Suprapubic skin (tissue), 4 donors: Measurements from ENCODE around the gene RNF222. TPM values are rescaled to one million over a fixed set of nuclear protein-coding genes. Genes with fewer than 3 reads are reported as not detected.
"Not testable (repeated sequence)": the region's sequence is repeated elsewhere in the genome, so short reads cannot be mapped to it uniquely, and the experiment has no call there.

Experiments used
- DNase-seq, 2 donors: peaks; one replicate each; pipeline ENCODE4 v3.0.0-alpha.2; 2019; ENCODE audit warnings: low spot score in 2 of 2
- H3K27ac ChIP-seq: fragments of 200-600 bp; sonication (generic); one replicate; pipeline ENCODE4 v1.5.1; 2019
- H3K27me3 ChIP-seq: fragments of 200-600 bp; sonication (generic); one replicate; pipeline ENCODE4 v1.5.1; 2019
- H3K36me3 ChIP-seq: fragments of 200-600 bp; sonication (generic); one replicate; pipeline ENCODE4 v1.5.1; 2019
- H3K4me1 ChIP-seq: fragments of 200-600 bp; sonication (generic); one replicate; pipeline ENCODE4 v1.5.1; 2019
- H3K4me3 ChIP-seq: fragments of 200-600 bp; sonication (generic); one replicate; pipeline ENCODE4 v1.5.1; 2019; ENCODE audit warnings: mild to moderate bottlenecking
- H3K9me3 ChIP-seq: fragments of 200-600 bp; sonication (generic); one replicate; pipeline ENCODE4 v1.5.1; 2019
- EP300 ChIP-seq: sonication (generic); formaldehyde crosslinking; IDR thresholded peaks from one replicate; pipeline ENCODE4 v1.6.1; 2017; ENCODE audit warnings: antibody characterized with exemption
- POLR2A ChIP-seq, 2 donors: fragments of 450-650 bp; IDR thresholded peaks; one replicate each; pipeline ENCODE4 v1.6.1; 2017; ENCODE audit warnings: antibody characterized with exemption in 2 of 2, mild to moderate bottlenecking in 2 of 2, moderate library complexity in 2 of 2
- POLR2AphosphoS5 ChIP-seq, 3 donors: sonication (generic); formaldehyde crosslinking; IDR thresholded peaks; one replicate each; pipeline ENCODE4 v1.6.1; 2017; ENCODE audit warnings: antibody characterized with exemption in 3 of 3
- WGBS: methylation state at CpG from one replicate; pipeline ENCODE4 v1.1.5; 2018; 5-methylcytosine and 5-hydroxymethylcytosine counted together
- total RNA-seq, 4 donors: library from RNA; depleted of rRNA; stranded (reverse); fragments of >200 nt; gene quantifications; one replicate each; pipeline ENCODE4 v1.1.0, GENCODE V29; 2016
- TF ChIP-seq, protein P1 (sequence below), 2 donors: fragments of 200-600 bp in 1 of 2; fragments of 450-650 bp in 1 of 2; sonication (generic) in 1 of 2; IDR thresholded peaks; one replicate each; pipeline ENCODE4 v1.5.1; 2016 to 2019; ENCODE audit warnings: antibody characterized with exemption in 2 of 2, mild to moderate bottlenecking in 1 of 2, moderate library complexity in 1 of 2

Gene RNF222
- total RNA-seq, 4 donors from 2014 or later, result 4.1 to 17.5 (median 8.2) TPM

DNA sequence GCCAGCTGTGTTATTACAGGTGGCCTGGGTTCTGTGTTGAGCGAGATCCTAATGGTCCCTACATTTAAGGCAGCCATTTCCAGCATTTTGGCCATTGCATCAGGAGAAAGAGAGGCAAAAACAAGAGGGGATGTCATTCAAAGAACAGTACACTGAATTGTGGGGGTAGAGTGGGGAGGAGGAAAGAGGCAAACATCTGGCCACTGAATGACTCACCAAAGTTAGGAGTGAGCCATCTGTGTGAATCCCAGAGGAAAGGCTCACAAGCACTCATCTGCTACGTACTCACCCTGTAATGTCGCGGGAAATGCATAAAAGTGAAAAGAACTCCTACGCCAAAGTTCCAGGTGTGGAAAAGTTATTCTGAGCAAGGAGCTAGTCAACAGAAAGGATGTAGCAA is 37.9 kb downstream of the RNF222 start:
- H3K27ac ChIP-seq, result no peak overlapping the region
- peaks cover 3% of the 10 kb centered on the region for H3K36me3 ChIP-seq
- TF ChIP-seq POLR2A (IDR thresholded peaks at IDR 0.05), result no peak
- TF ChIP-seq EP300, result no peak
- TF ChIP-seq, protein P1, sequence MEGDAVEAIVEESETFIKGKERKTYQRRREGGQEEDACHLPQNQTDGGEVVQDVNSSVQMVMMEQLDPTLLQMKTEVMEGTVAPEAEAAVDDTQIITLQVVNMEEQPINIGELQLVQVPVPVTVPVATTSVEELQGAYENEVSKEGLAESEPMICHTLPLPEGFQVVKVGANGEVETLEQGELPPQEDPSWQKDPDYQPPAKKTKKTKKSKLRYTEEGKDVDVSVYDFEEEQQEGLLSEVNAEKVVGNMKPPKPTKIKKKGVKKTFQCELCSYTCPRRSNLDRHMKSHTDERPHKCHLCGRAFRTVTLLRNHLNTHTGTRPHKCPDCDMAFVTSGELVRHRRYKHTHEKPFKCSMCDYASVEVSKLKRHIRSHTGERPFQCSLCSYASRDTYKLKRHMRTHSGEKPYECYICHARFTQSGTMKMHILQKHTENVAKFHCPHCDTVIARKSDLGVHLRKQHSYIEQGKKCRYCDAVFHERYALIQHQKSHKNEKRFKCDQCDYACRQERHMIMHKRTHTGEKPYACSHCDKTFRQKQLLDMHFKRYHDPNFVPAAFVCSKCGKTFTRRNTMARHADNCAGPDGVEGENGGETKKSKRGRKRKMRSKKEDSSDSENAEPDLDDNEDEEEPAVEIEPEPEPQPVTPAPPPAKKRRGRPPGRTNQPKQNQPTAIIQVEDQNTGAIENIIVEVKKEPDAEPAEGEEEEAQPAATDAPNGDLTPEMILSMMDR (IDR thresholded peaks at IDR 0.05), result no peak
- no peak for TF ChIP-seq POLR2AphosphoS5 (IDR thresholded peaks at IDR 0.05)
- H3K9me3 ChIP-seq, result no peaks in the 10 kb centered on the region
- H3K4me1 ChIP-seq, result peaks cover 8% of the 10 kb centered on the region
- no peak overlapping the region for H3K4me3 ChIP-seq
- H3K27me3 ChIP-seq, result no peaks in the 10 kb centered on the region
- no peak for DNase-seq
- 60% methylated on average over 5 of the region's 5 CpGs for WGBS

DNA sequence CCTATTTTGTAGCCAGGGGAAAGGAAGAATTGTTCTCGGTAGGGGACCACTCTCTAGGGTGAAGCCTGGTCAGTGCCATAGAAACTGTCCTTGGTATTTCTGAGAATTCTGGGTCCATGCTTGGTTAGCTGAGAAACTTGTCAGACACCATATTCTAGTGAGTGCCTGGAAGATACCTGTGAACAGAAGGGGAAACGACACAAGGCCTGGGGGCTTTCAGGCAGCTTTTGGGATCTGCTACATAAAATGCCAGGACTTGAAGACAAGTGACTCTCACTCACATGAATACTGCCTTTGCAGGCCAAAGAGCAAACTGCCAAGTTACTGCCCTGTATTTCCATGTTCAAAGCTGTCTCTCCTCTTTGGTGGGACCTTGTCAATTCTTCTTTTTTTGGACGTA is 39.7 kb downstream of the RNF222 start:
- WGBS, result 93% methylated on average over 3 of the region's 3 CpGs
- Histone ChIP-seq H3K36me3 (no peaks in the 10 kb centered on the region), H3K4me1 (peaks cover 8% of the 10 kb centered on the region), H3K27ac (no peak overlapping the region), H3K4me3 (no peak overlapping the region), H3K9me3 (no peaks in the 10 kb centered on the region), H3K27me3 (no peaks in the 10 kb centered on the region)
- TF ChIP-seq POLR2AphosphoS5 (IDR thresholded peaks at IDR 0.05) (no peak), EP300 (no peak), POLR2A (IDR thresholded peaks at IDR 0.05) (no peak)
- TF ChIP-seq, protein P1 (IDR thresholded peaks at IDR 0.05), result no peak
- no peak for DNase-seq

GRCh38 chr17:8354236-8354635 is 43.4 kb downstream of the RNF222 start:
- 59% methylated on average over 8 of the region's 8 CpGs for WGBS

DNA sequence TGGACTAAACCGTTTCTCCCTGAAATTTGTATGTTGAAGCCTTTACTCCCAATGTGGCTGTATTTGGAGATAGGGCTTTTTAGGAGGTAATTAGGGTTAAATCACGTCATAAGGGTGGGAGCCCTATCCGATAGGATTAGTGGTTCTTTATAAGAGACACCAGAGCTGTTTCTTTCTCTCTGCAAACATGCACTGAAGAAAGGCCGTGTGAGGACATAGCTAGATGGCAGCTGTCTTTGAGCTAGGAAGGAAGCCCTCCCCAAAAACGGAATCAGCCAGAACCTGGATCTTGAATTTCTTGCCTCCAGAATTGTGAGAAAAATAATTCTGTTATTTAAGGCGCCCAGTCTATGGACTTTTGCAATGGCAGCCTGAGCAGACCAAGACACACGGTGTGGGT is 43.9 kb downstream of the RNF222 start:
- TF ChIP-seq POLR2A (IDR thresholded peaks at IDR 0.05), result no peak
- no peak for TF ChIP-seq POLR2AphosphoS5 (IDR thresholded peaks at IDR 0.05)
- TF ChIP-seq, protein P1 (IDR thresholded peaks at IDR 0.05), result no peak
- TF ChIP-seq EP300, result no peak
- DNase-seq, result no peak
- H3K36me3 ChIP-seq, result no peaks in the 10 kb centered on the region
- no peak overlapping the region for H3K4me3 ChIP-seq
- WGBS, result 78% methylated on average over 7 of the region's 7 CpGs
- no peaks in the 10 kb centered on the region for H3K4me1 ChIP-seq
- H3K27ac ChIP-seq, result no peak overlapping the region
- no peaks in the 10 kb centered on the region for H3K27me3 ChIP-seq
- H3K9me3 ChIP-seq, result no peaks in the 10 kb centered on the region

More at GRCh38 chr17:8354236-8354635, 43.4 kb downstream of the RNF222 start:
- Histone ChIP-seq H3K9me3 (no peaks in the 10 kb centered on the region), H3K27ac (no peak overlapping the region), H3K27me3 (no peaks in the 10 kb centered on the region), H3K4me1 (no peaks in the 10 kb centered on the region), H3K4me3 (no peak overlapping the region), H3K36me3 (no peaks in the 10 kb centered on the region)
- DNase-seq, result no peak
- TF ChIP-seq EP300 (no peak), POLR2AphosphoS5 (IDR thresholded peaks at IDR 0.05) (no peak), POLR2A (IDR thresholded peaks at IDR 0.05) (no peak)
- TF ChIP-seq, protein P1 (IDR thresholded peaks at IDR 0.05), result no peak

GRCh38 chr17:8350339-8350738 is 47.3 kb downstream of the RNF222 start:
- H3K4me1 ChIP-seq, result peaks cover 18% of the 10 kb centered on the region
- H3K36me3 ChIP-seq, result no peaks in the 10 kb centered on the region
- TF ChIP-seq POLR2A (IDR thresholded peaks at IDR 0.05) (no peak), POLR2AphosphoS5 (IDR thresholded peaks at IDR 0.05) (no peak), EP300 (no peak)
- TF ChIP-seq, protein P1 (IDR thresholded peaks at IDR 0.05), result no peak
- no peak overlapping the region for H3K4me3 ChIP-seq
- H3K27ac ChIP-seq, result no peak overlapping the region
- WGBS, result 69% methylated on average over 7 of the region's 7 CpGs
- no peaks in the 10 kb centered on the region for H3K27me3 ChIP-seq
- H3K9me3 ChIP-seq, result no peaks in the 10 kb centered on the region
- DNase-seq, result no peak

DNA sequence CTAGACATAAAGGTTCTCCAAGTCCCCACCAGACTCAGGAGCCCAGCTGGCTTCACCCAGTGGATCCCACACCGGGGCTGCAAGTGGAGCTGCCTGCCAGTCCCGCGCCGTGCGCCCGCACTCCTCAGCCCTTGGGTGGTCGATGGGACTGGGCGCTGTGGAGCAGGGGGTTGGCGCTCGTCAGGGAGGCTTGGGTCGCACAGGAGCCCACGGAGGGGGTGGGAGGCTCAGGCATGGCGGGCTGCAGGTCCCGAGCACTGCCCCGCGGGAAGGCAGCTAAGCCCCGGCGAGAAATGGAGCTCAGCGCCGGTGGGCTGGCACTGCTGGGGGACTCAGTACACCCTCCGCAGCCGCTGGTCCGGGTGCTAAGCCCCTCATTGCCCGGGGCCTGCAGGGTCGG is 50.6 kb downstream of the RNF222 start:
- H3K27me3 ChIP-seq, DNase-seq, H3K36me3 ChIP-seq, H3K9me3 ChIP-seq: not testable (repeated sequence)
- no CpG with 5 or more reads among the region's 25 CpGs for WGBS
- Histone ChIP-seq H3K4me3 (peak overlapping the region; percentile 25), H3K4me1 (peaks cover 22% of the 10 kb centered on the region), H3K27ac (peak overlapping the region; percentile 17)
